Uterus (tissue), 4 donors: ENCODE results near the gene FAM174C. TPM values are rescaled to one million over a fixed set of nuclear protein-coding genes. Genes with fewer than 3 reads are reported as not detected.

Experiments used
- DNase-seq, 2 donors: peaks; one replicate each; pipeline ENCODE4 v3.0.0-alpha.2; 2019 to 2020
- H3K27ac ChIP-seq, 2 donors: fragments of 200-600 bp; sonication (generic); 1 replicate in 1 of 2; 2 replicates in 1 of 2; pipeline ENCODE4 v1.5.1; 2016 to 2018
- H3K27me3 ChIP-seq, 2 donors: fragments of 200-600 bp; sonication (generic); one replicate each; pipeline ENCODE4 v1.5.1; 2018 to 2019; ENCODE audit warnings: control low read depth in 1 of 2
- H3K36me3 ChIP-seq, 2 donors: fragments of 200-600 bp; sonication (generic); one replicate each; pipeline ENCODE4 v1.5.1; 2019; ENCODE audit warnings: control low read depth in 1 of 2
- H3K4me1 ChIP-seq, 2 donors: fragments of 200-600 bp; sonication (generic); one replicate each; pipeline ENCODE4 v1.5.1; 2018 to 2019; ENCODE audit warnings: control low read depth in 1 of 2
- H3K4me3 ChIP-seq, 2 donors: fragments of 200-600 bp; sonication (generic); 1 replicate in 1 of 2; 2 replicates in 1 of 2; pipeline ENCODE4 v1.5.1; 2018 to 2019; ENCODE audit warnings: mild to moderate bottlenecking in 1 of 2
- H3K9me3 ChIP-seq, 2 donors: fragments of 200-600 bp; sonication (generic); one replicate each; pipeline ENCODE4 v1.5.1; 2019; ENCODE audit warnings: control low read depth in 1 of 2
- CTCF ChIP-seq, 4 experiments: fragments of 200-600 bp in 2 of 4; fragments of 450-650 bp in 2 of 4; sonication (generic) in 2 of 4; IDR thresholded peaks; one replicate each; pipeline ENCODE4 v1.5.1; 2016 to 2019; ENCODE audit warnings: antibody characterized with exemption in 4 of 4, mild to moderate bottlenecking in 2 of 4, moderate library complexity in 1 of 4
- POLR2A ChIP-seq, 2 donors: fragments of 450-650 bp; IDR thresholded peaks; one replicate each; pipeline ENCODE4 v1.6.1; 2016; ENCODE audit warnings: antibody characterized with exemption in 2 of 2, mild to moderate bottlenecking in 1 of 2, moderate library complexity in 1 of 2
- intact Hi-C: fragments of 100-400 bp; cut with DNase I; formaldehyde crosslinking; loops from one replicate; pipeline ENCODE4 v1.15.1; 2023; ENCODE audit warnings: low total_unique reads
- total RNA-seq, 4 donors: library from RNA; depleted of rRNA in 3 of 4; stranded (reverse); fragments of >200 nt in 3 of 4; gene quantifications; one replicate each; pipeline versions ENCODE4 v1.1.0 to v1.2.4, GENCODE V29; 2014 to 2023
- donor health status: DM: yes; HTN: yes; CAD: no.

FAM174C gene
- total RNA-seq, 4 donors from 2014 or later, result 2.1 to 24.3 (median 7.1) TPM

GRCh38 chr19:1276628-1277022 lies 1.3 kb downstream of the FAM174C start:
- Histone ChIP-seq H3K27ac (peak overlapping the region; percentile 98), H3K36me3 (no peaks in the 10 kb centered on the region), H3K4me3 (no peak overlapping the region), H3K4me1 (peaks cover 2 to 35% of the 10 kb centered on the region in 2 donors), H3K9me3 (no peaks in the 10 kb centered on the region), H3K27me3 (no peaks in the 10 kb centered on the region)
- intact Hi-C loops, result no loop called here
- TF ChIP-seq CTCF (IDR thresholded peaks at IDR 0.05), result no peak
- no peak for TF ChIP-seq POLR2A (IDR thresholded peaks at IDR 0.05)
- no peak for DNase-seq

- intact Hi-C loops, result no loop called here
- DNase-seq, result no peak
- Histone ChIP-seq H3K36me3 (no peaks in the 10 kb centered on the region), H3K27ac (no peak overlapping the region), H3K4me3 (no peak overlapping the region), H3K4me1 (peaks cover 0 to 30% of the 10 kb centered on the region in 2 donors), H3K9me3 (no peaks in the 10 kb centered on the region), H3K27me3 (no peaks in the 10 kb centered on the region)
- TF ChIP-seq CTCF (IDR thresholded peaks at IDR 0.05), result no peak
- no peak for TF ChIP-seq POLR2A (IDR thresholded peaks at IDR 0.05)
These were observed 1.7 kb downstream of the FAM174C start for GRCh38 chr19:1277061-1277460.

- Histone ChIP-seq H3K4me3 (no peak overlapping the region), H3K4me1 (peaks cover 0 to 26% of the 10 kb centered on the region in 2 donors), H3K27me3 (no peaks in the 10 kb centered on the region), H3K36me3 (no peaks in the 10 kb centered on the region), H3K9me3 (no peaks in the 10 kb centered on the region), H3K27ac (no peak overlapping the region)
- TF ChIP-seq POLR2A (IDR thresholded peaks at IDR 0.05) (no peak), CTCF (IDR thresholded peaks at IDR 0.05) (no peak)
- intact Hi-C loops, result no loop called here
- no peak for DNase-seq
These were observed 2.7 kb downstream of the FAM174C start for GRCh38 chr19:1278074-1278473.

- no peak for TF ChIP-seq CTCF (IDR thresholded peaks at IDR 0.05)
- TF ChIP-seq POLR2A (IDR thresholded peaks at IDR 0.05), result no peak
- Histone ChIP-seq H3K4me1 (peaks cover 0 to 19% of the 10 kb centered on the region in 2 donors), H3K9me3 (no peaks in the 10 kb centered on the region), H3K27me3 (peaks cover 2 to 5% of the 10 kb centered on the region in 2 donors), H3K4me3 (no peak overlapping the region), H3K27ac (no peak overlapping the region), H3K36me3 (no peaks in the 10 kb centered on the region)
- intact Hi-C loops, result no loop called here
- no peak for DNase-seq
These were observed 3.7 kb downstream of the FAM174C start for GRCh38 chr19:1278713-1279660.

- H3K4me3 ChIP-seq, result no peak overlapping the region
- H3K27ac ChIP-seq, result no peak overlapping the region
- H3K4me1 ChIP-seq, result peaks cover 0 to 11% of the 10 kb centered on the region in 2 donors
- TF ChIP-seq CTCF (IDR thresholded peaks at IDR 0.05), result peak; percentile 90 to 93 (median 92)
- no peak for TF ChIP-seq POLR2A (IDR thresholded peaks at IDR 0.05)
- DNase-seq, result peak; percentile 80 to 84
- H3K27me3 ChIP-seq, result peaks cover 10 to 11% of the 10 kb centered on the region in 2 donors
- H3K36me3 ChIP-seq, result no peaks in the 10 kb centered on the region
- no peaks in the 10 kb centered on the region for H3K9me3 ChIP-seq
- intact Hi-C loops, result no loop called here
These were observed 4.5 kb downstream of the FAM174C start for GRCh38 chr19:1279782-1280341.
